HepG2 (cell line): ENCODE data around the gene ZBTB46. TPM values are rescaled to one million over a fixed set of nuclear protein-coding genes. Genes with fewer than 3 reads are reported as not detected.

Experiments
- ATAC-seq: fragments of 200-7000 bp; cut with Tn5 transposase; 3 replicates; pipeline ENCODE4 v1.9.1; 2020; ENCODE audit warnings: mild to moderate bottlenecking, moderate library complexity
- BruUV-seq: library from RNA; stranded (reverse); fragments of 400-500 nt; replicated peaks from 2 replicates; lab custom pipeline; 2021; lab: Mats Ljungman, UMichigan
- CTCF ChIA-PET: fragments of 300-600 bp; formaldehyde crosslinking; extraction: SDS; loops from one replicate; lab custom pipeline; 2021; ENCODE audit warnings: low total read pairs, inconsistent platforms, low intra/inter-chr PET ratio; lab: Yijun Ruan, JAX
- POLR2A ChIA-PET: fragments of 350-600 bp; sonication (Branson Sonifier 250); formaldehyde crosslinking; loops from one replicate; lab custom pipeline; 2020; ENCODE audit warnings: antibody characterized with exemption, inconsistent platforms; lab: Yijun Ruan, JAX
- DNase-seq: peaks from one replicate; pipeline ENCODE4 v3.0.0-alpha.2; 2015; ENCODE audit warnings: low spot score
- FAIRE-seq: peaks from 3 replicates; lab custom pipeline; 2011; peaks lifted over from hg19 to GRCh38; lab: Jason Lieb, UNC
- H2AFZ ChIP-seq: one replicate; pipeline ENCODE4 v1.6.1; 2011; ENCODE audit warnings: low read length, inconsistent platforms
- H3K27ac ChIP-seq: fragments of 300-600 bp; 3 replicates; pipeline ENCODE4 v1.8.0; 2011; ENCODE audit warnings: mixed run types, mild to moderate bottlenecking, mixed read lengths, low read length, inconsistent platforms; ENCODE audit not compliant: insufficient read depth; ENCODE audit errors: extremely low read length
- H3K27me3 ChIP-seq, 2 experiments: fragments of 200-600 bp in 1 of 2; 2 replicates in 1 of 2; 3 replicates in 1 of 2; pipeline versions ENCODE4 v1.6.0 to v1.8.0; 2011; ENCODE audit warnings: low read length in 2 of 2, mild to moderate bottlenecking in 2 of 2, moderate library complexity in 2 of 2, inconsistent platforms in 1 of 2; ENCODE audit not compliant: insufficient read depth in 2 of 2, control insufficient read depth in 1 of 2
- H3K36me3 ChIP-seq, 2 experiments: fragments of 200-600 bp in 1 of 2; replicated peaks in 1 of 2; 2 replicates in 1 of 2; 3 replicates in 1 of 2; pipeline versions ENCODE4 v1.5.1 to v1.8.0; 2011; ENCODE audit warnings: low read length in 2 of 2, inconsistent platforms in 1 of 2; ENCODE audit not compliant: insufficient read depth in 2 of 2, control insufficient read depth in 1 of 2
- H3K4me1 ChIP-seq: 2 replicates; pipeline ENCODE4 v1.5.1; 2012; ENCODE audit warnings: low read length, inconsistent platforms; ENCODE audit not compliant: insufficient read depth
- H3K4me2 ChIP-seq: 2 replicates; pipeline ENCODE4 v1.6.0; 2011; ENCODE audit warnings: low read depth, low read length, inconsistent platforms
- H3K4me3 ChIP-seq, 3 experiments: fragments of 200-600 bp in 1 of 3; sonication (generic), shearing (Covaris generic) in 1 of 3; replicated peaks in 1 of 3; 2 replicates each; pipeline ENCODE4 v1.5.1; 2011 to 2016; ENCODE audit warnings: low read length in 3 of 3, inconsistent platforms in 2 of 3, low read depth in 2 of 3, mild to moderate bottlenecking in 2 of 3, control low read depth in 1 of 3, mixed read lengths in 1 of 3; ENCODE audit not compliant: insufficient read depth in 1 of 3
- H3K79me2 ChIP-seq: one replicate; pipeline ENCODE4 v1.6.1; 2011; ENCODE audit warnings: low read length, inconsistent platforms; ENCODE audit not compliant: insufficient read depth
- H3K9ac ChIP-seq: 2 replicates; pipeline ENCODE4 v1.6.0; 2011; ENCODE audit warnings: mild to moderate bottlenecking, low read depth, low read length, inconsistent platforms; ENCODE audit not compliant: insufficient read depth
- H3K9me3 ChIP-seq: 2 replicates; pipeline ENCODE4 v1.5.1; 2012; ENCODE audit warnings: mild to moderate bottlenecking, low read length
- H4K20me1 ChIP-seq: 2 replicates; pipeline ENCODE4 v1.6.0; 2011; ENCODE audit warnings: inconsistent platforms, mild to moderate bottlenecking, low read length, moderate library complexity; ENCODE audit not compliant: insufficient read depth
- HNRNPL ChIP-seq: fragments of 200-400 bp; formaldehyde crosslinking; IDR thresholded peaks from 2 replicates; pipeline ENCODE4 v1.6.1; 2017; ENCODE audit warnings: mild to moderate bottlenecking, low read depth, low read length
- POGZ ChIP-seq: sonication (generic); formaldehyde crosslinking; IDR thresholded peaks from 2 replicates; pipeline ENCODE4 v1.4.0; 2020; ENCODE audit warnings: mild to moderate bottlenecking, missing genetic modification reagents
- RERE ChIP-seq: IDR thresholded peaks from 2 replicates; pipeline ENCODE4 v1.6.1; 2016; ENCODE audit warnings: low read depth, missing genetic modification reagents, missing compliant biosample characterization
- ZNF20 ChIP-seq: sonication (generic); formaldehyde crosslinking; IDR thresholded peaks from 2 replicates; pipeline ENCODE4 v1.4.0; 2020; ENCODE audit warnings: mild to moderate bottlenecking, moderate library complexity, missing genetic modification reagents
- ZNF318 ChIP-seq: sonication (generic); formaldehyde crosslinking; IDR thresholded peaks from 2 replicates; pipeline ENCODE4 v1.4.0; 2020; ENCODE audit warnings: mild to moderate bottlenecking, missing genetic modification reagents
- WGBS: methylation state at CpG from one replicate; pipeline ENCODE4 v1.1.6; 2017; ENCODE audit warnings: low lambda C conversion rate; 5-methylcytosine and 5-hydroxymethylcytosine counted together
- in situ Hi-C: cut with HindIII; loops from 2 replicates; pipeline ENCODE4 v1.10.0; 2017; ENCODE audit warnings: low pct_unique_long_range_greater_than_20kb; ENCODE audit not compliant: extremely low pct_ligation_motif_present
- intact Hi-C: fragments of 100-400 bp; cut with micrococcal nuclease; formaldehyde crosslinking; loops from one replicate; pipeline ENCODE4 v1.10.0; 2022; ENCODE audit not compliant: unreplicated experiment
- polyA plus RNA-seq, 8 experiments: library from polyadenylated mRNA; depleted of rRNA in 3 of 8; stranded (reverse) in 7 of 8; unstranded in 1 of 8; fragments of >200 nt; fragmentation: Illumina TruSeq in 4 of 8; extraction: Trizol in 4 of 8; gene quantifications; 2 replicates each; pipeline versions ENCODE4 v1.2.1 to v1.2.3, GENCODE V29; 2011 to 2016; ENCODE audit warnings: low read depth in 4 of 8, missing spikeins in 1 of 8, mixed read lengths in 1 of 8; ENCODE audit not compliant: insufficient read depth in 1 of 8
- total RNA-seq, 5 experiments: library from RNA; depleted of rRNA; stranded (reverse); fragments of >200 nt; fragmentation: Illumina TruSeq; extraction: Trizol; gene quantifications; 2 replicates each; pipeline ENCODE4 v1.2.3, GENCODE V29; 2016; ENCODE audit warnings: low read depth in 1 of 5
- TF ChIP-seq, protein P1 (sequence below): sonication (generic); formaldehyde crosslinking; IDR thresholded peaks from 2 replicates; pipeline ENCODE4 v1.8.1; 2023; ENCODE audit warnings: missing genetic modification reagents, mild to moderate bottlenecking, borderline replicate concordance

ZBTB46 gene
- total and polyA plus RNA-seq, 2 of the 13 experiments (the other 11 are each of a cell fraction or from before 2014, with no cell fraction given): 1.6 to 13.5 TPM

DNA sequence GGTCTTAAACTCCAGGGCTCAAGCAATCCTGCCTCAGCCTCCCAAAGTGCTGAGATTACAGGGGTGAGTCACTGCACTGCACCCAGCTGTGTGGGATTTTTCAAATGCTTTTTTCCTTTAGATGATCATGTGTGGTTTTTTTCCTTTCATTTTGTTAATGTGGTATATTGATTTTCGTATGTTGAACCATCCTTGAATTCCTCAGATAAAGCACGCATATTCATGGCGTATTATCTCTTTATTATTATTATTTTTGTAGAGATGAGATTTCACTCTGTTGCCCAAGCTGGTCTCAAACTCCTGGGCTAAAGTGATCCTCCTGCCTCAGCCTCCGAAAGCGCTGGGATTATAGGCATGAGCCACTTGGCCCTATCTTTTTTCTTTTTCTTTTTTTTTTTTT, 116.2 kb downstream of the ZBTB46 start (continued):
- TF ChIP-seq ZNF20 (CRISPR knock-in tag) (no peak), ZNF318 (CRISPR knock-in tag) (no peak)
- TF ChIP-seq, all 625 proteins: peak for 0

GRCh38 chr20:63712191-63712590, 118.9 kb downstream of the ZBTB46 start:
- Histone ChIP-seq H3K27ac (no peak overlapping the region), H2AFZ (no peak overlapping the region), H3K36me3 (peaks cover 13 to 51% of the 10 kb centered on the region in 2 experiments; a peak in 4 of 5 replicates), H3K79me2 (peaks cover 85% of the 10 kb centered on the region), H3K4me2 (no peak overlapping the region), H3K9me3 (peaks cover 5% of the 10 kb centered on the region; the same call in 1 of the 2 replicates), H4K20me1 (no peaks in the 10 kb centered on the region; the same call in 1 of the 2 replicates), H3K9ac (no peak overlapping the region), H3K27me3 (no peaks in the 10 kb centered on the region; a peak in 1 of 5 replicates), H3K4me1 (peaks cover 32% of the 10 kb centered on the region), H3K4me3 (no peak overlapping the region)
- FAIRE-seq (no peak), DNase-seq (no peak), ATAC-seq (no peak)
- POLR2A ChIA-PET: interaction anchor here (12.4 kb wide), 1 partner anchor 24 kb away, joined by 190 read pairs; the partner anchor contains the start of genes LIME1 and SLC2A4RG
- BruUV-seq: no TSS peak
- whole genome bisulfite sequencing: 98% methylated on average over 1 of the region's 1 CpG
- in situ Hi-C loops (no loop called here), intact Hi-C loops (no loop called here)
- CTCF ChIA-PET: no interaction called here
- TF ChIP-seq POGZ (no peak), HNRNPL (no peak), RERE (CRISPR knock-in tag) (no peak)
- TF ChIP-seq, protein P1, sequence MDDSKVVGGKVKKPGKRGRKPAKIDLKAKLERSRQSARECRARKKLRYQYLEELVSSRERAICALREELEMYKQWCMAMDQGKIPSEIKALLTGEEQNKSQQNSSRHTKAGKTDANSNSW (CRISPR knock-in tag): no peak
